BLaER1 (cell line): ENCODE results near the gene RUNDC3A.
"Not testable (repeated sequence)": the region's sequence is repeated elsewhere in the genome, so short reads cannot be mapped to it uniquely, and the experiment has no call there.

ENCODE experiments used
- H3K27ac ChIP-seq: shearing (Covaris generic); formaldehyde crosslinking; 2 replicates; pipeline ENCODE4 v1.8.1; 2022
- H3K27me3 ChIP-seq: shearing (Covaris generic); formaldehyde crosslinking; 2 replicates; pipeline ENCODE4 v1.8.1; 2022
- H3K36me3 ChIP-seq: shearing (Covaris generic); formaldehyde crosslinking; 2 replicates; pipeline ENCODE4 v1.8.1; 2022
- H3K4me1 ChIP-seq: shearing (Covaris generic); formaldehyde crosslinking; 2 replicates; pipeline ENCODE4 v1.8.1; 2022
- H3K4me2 ChIP-seq: shearing (Covaris generic); formaldehyde crosslinking; 2 replicates; pipeline ENCODE4 v1.8.1; 2022
- H3K4me3 ChIP-seq: shearing (Covaris generic); formaldehyde crosslinking; 2 replicates; pipeline ENCODE4 v1.8.1; 2022
- H3K9ac ChIP-seq: shearing (Covaris generic); formaldehyde crosslinking; 2 replicates; pipeline ENCODE4 v1.8.1; 2022
- H3K9me3 ChIP-seq: shearing (Covaris generic); formaldehyde crosslinking; 2 replicates; pipeline ENCODE4 v1.8.1; 2022
- H4K20me1 ChIP-seq: shearing (Covaris generic); formaldehyde crosslinking; 2 replicates; pipeline ENCODE4 v1.8.1; 2022
- Cebpa-rat ChIP-seq: shearing (Covaris generic); IDR thresholded peaks from 2 replicates; pipeline ENCODE4 v1.8.1; 2022

The RUNDC3A gene

GRCh38 chr17:44327715-44328449 lies 19.5 kb downstream of the RUNDC3A start:
- 0 out of 2 replicates have a peak overlapping the region, but pooled peaks have one; percentile 34 for H3K4me3 ChIP-seq
- H4K20me1 ChIP-seq, result peaks cover 11% of the 10 kb centered on the region; the same call in 1 of the 2 replicates
- H3K4me2 ChIP-seq, result peak overlapping the region; percentile 75
- peak overlapping the region; percentile 66 for H3K27ac ChIP-seq
- H3K36me3 ChIP-seq, result no peaks in the 10 kb centered on the region
- no peaks in the 10 kb centered on the region for H3K9me3 ChIP-seq
- peaks cover 56% of the 10 kb centered on the region for H3K4me1 ChIP-seq
- H3K27me3 ChIP-seq, result no peaks in the 10 kb centered on the region
- TF ChIP-seq Cebpa-rat, result no peak
- peak overlapping the region; percentile 58 for H3K9ac ChIP-seq

GRCh38 chr17:44329516-44329915 lies 21.1 kb downstream of the RUNDC3A start:
- not testable (repeated sequence) for H3K4me3 ChIP-seq, H3K4me2 ChIP-seq, H3K27ac ChIP-seq, H3K9ac ChIP-seq, H3K36me3 ChIP-seq, H3K9me3 ChIP-seq, H4K20me1 ChIP-seq, H3K27me3 ChIP-seq
- peaks cover 50% of the 10 kb centered on the region for H3K4me1 ChIP-seq

GRCh38 chr17:44330263-44330662 lies 21.9 kb downstream of the RUNDC3A start:
- H3K27me3 ChIP-seq, H3K4me2 ChIP-seq, H4K20me1 ChIP-seq, H3K36me3 ChIP-seq, H3K27ac ChIP-seq, H3K9ac ChIP-seq, H3K9me3 ChIP-seq, H3K4me3 ChIP-seq: not testable (repeated sequence)
- peaks cover 56% of the 10 kb centered on the region for H3K4me1 ChIP-seq

GRCh38 chr17:44331249-44331760 lies 22.9 kb downstream of the RUNDC3A start:
- Histone ChIP-seq H3K27me3 (no peaks in the 10 kb centered on the region), H3K4me1 (peaks cover 45% of the 10 kb centered on the region), H3K36me3 (no peaks in the 10 kb centered on the region), H3K4me3 (no peak overlapping the region), H3K9me3 (no peaks in the 10 kb centered on the region), H4K20me1 (no peaks in the 10 kb centered on the region), H3K27ac (no peak overlapping the region), H3K4me2 (peak overlapping the region; percentile 33), H3K9ac (no peak overlapping the region)
- TF ChIP-seq Cebpa-rat, result no peak

- no peak for TF ChIP-seq Cebpa-rat
- Histone ChIP-seq H3K4me1 (peaks cover 30% of the 10 kb centered on the region), H3K27ac (no peak overlapping the region), H3K36me3 (no peaks in the 10 kb centered on the region), H3K9me3 (no peaks in the 10 kb centered on the region), H3K4me3 (no peak overlapping the region), H3K4me2 (no peak overlapping the region), H3K27me3 (no peaks in the 10 kb centered on the region), H4K20me1 (no peaks in the 10 kb centered on the region), H3K9ac (no peak overlapping the region)
Measured at GRCh38 chr17:44333371-44333770, 25.0 kb downstream of the RUNDC3A start.

GRCh38 chr17:44334315-44334714 lies 25.9 kb downstream of the RUNDC3A start:
- H3K4me3 ChIP-seq, result no peak overlapping the region
- H3K27me3 ChIP-seq, result no peaks in the 10 kb centered on the region
- no peaks in the 10 kb centered on the region for H3K36me3 ChIP-seq
- peaks cover 29% of the 10 kb centered on the region for H3K4me1 ChIP-seq
- H4K20me1 ChIP-seq, result no peaks in the 10 kb centered on the region
- no peak for TF ChIP-seq Cebpa-rat
- H3K9me3 ChIP-seq, result no peaks in the 10 kb centered on the region
- H3K4me2 ChIP-seq, result 0 out of 2 replicates have a peak overlapping the region, but pooled peaks have one; percentile 11
- H3K9ac ChIP-seq, result no peak overlapping the region
- H3K27ac ChIP-seq, result no peak overlapping the region

GRCh38 chr17:44334727-44335126 lies 26.3 kb downstream of the RUNDC3A start:
- no peak overlapping the region for H3K27ac ChIP-seq
- no peaks in the 10 kb centered on the region for H4K20me1 ChIP-seq
- H3K9ac ChIP-seq, result no peak overlapping the region
- H3K4me3 ChIP-seq, result no peak overlapping the region
- H3K4me1 ChIP-seq, result peaks cover 29% of the 10 kb centered on the region
- H3K4me2 ChIP-seq, result 0 out of 2 replicates have a peak overlapping the region, but pooled peaks have one; percentile 11
- H3K9me3 ChIP-seq, result no peaks in the 10 kb centered on the region
- TF ChIP-seq Cebpa-rat, result no peak
- H3K36me3 ChIP-seq, result no peaks in the 10 kb centered on the region
- no peaks in the 10 kb centered on the region for H3K27me3 ChIP-seq

GRCh38 chr17:44335564-44335963 lies 27.2 kb downstream of the RUNDC3A start:
- H3K9me3 ChIP-seq, result no peaks in the 10 kb centered on the region
- no peaks in the 10 kb centered on the region for H3K27me3 ChIP-seq
- no peaks in the 10 kb centered on the region for H4K20me1 ChIP-seq
- no peaks in the 10 kb centered on the region for H3K36me3 ChIP-seq
- H3K4me3 ChIP-seq, result no peak overlapping the region
- TF ChIP-seq Cebpa-rat, result no peak
- no peak overlapping the region for H3K9ac ChIP-seq
- no peak overlapping the region for H3K4me2 ChIP-seq
- peaks cover 29% of the 10 kb centered on the region for H3K4me1 ChIP-seq
- no peak overlapping the region for H3K27ac ChIP-seq

- no peak overlapping the region for H3K4me3 ChIP-seq
- no peak for TF ChIP-seq Cebpa-rat
- H3K4me1 ChIP-seq, result peaks cover 27% of the 10 kb centered on the region
- H3K27ac ChIP-seq, result no peak overlapping the region
- H3K4me2 ChIP-seq, result no peak overlapping the region
- no peaks in the 10 kb centered on the region for H4K20me1 ChIP-seq
- no peaks in the 10 kb centered on the region for H3K27me3 ChIP-seq
- H3K9me3 ChIP-seq, result no peaks in the 10 kb centered on the region
- no peak overlapping the region for H3K9ac ChIP-seq
- H3K36me3 ChIP-seq, result no peaks in the 10 kb centered on the region
Measured at GRCh38 chr17:44335968-44336367, 27.6 kb downstream of the RUNDC3A start.

- Histone ChIP-seq H3K4me3 (no peak overlapping the region), H3K4me2 (peak overlapping the region; percentile 40)
Measured at GRCh38 chr17:44338702-44339101, 30.3 kb downstream of the RUNDC3A start.

GRCh38 chr17:44340553-44340952 lies 32.2 kb downstream of the RUNDC3A start:
- not testable (repeated sequence) for H3K9me3 ChIP-seq, H3K27ac ChIP-seq, H3K27me3 ChIP-seq, H3K36me3 ChIP-seq, H3K4me2 ChIP-seq, H3K4me3 ChIP-seq, H3K9ac ChIP-seq, H4K20me1 ChIP-seq
- H3K4me1 ChIP-seq, result peaks cover 18% of the 10 kb centered on the region

More at GRCh38 chr17:44338702-44339101, 30.3 kb downstream of the RUNDC3A start:
- no peak overlapping the region for H3K9ac ChIP-seq
- no peak overlapping the region for H3K27ac ChIP-seq
- TF ChIP-seq Cebpa-rat, result no peak
- H3K27me3 ChIP-seq, result no peaks in the 10 kb centered on the region
- H3K36me3 ChIP-seq, result no peaks in the 10 kb centered on the region
- peaks cover 20% of the 10 kb centered on the region for H3K4me1 ChIP-seq
- no peaks in the 10 kb centered on the region for H3K9me3 ChIP-seq
- H4K20me1 ChIP-seq, result no peaks in the 10 kb centered on the region
